Measurements from ENCODE around the gene SERPINE3.

Gene SERPINE3

DNA sequence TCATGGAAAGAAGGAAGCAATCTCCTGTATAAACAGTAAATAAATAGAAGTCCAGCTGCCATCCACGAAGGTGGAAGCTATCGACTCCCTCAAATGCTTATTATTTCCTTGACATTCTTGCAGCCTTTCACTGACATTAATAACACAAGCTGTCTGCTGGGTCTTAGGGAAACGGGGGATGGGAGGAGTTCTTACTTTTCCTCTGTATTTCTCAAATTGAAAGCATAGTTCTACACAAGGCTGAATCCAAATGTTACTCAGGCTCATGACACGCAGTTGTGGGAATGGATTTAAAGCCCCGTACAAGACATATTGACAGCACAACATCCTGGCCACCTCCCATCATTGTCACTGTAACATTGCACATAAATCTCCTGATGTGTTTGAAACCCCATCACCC, 4.0 kb downstream of the SERPINE3 start:
- Histone ChIP-seq H3K4me3 (replicated peaks; ENCODE audit: insufficient read depth, low read length) (no peak overlapping the region), H3K27ac (replicated peaks) (no peak overlapping the region), H3K27me3 (ENCODE audit: insufficient read depth, poor library complexity, severe bottlenecking) (no peaks in the 10 kb centered on the region)
- DNase-seq (ENCODE audit: low read depth in 1 of 2, low spot score in 1 of 2), result no peak
- TF ChIP-seq, protein P1, sequence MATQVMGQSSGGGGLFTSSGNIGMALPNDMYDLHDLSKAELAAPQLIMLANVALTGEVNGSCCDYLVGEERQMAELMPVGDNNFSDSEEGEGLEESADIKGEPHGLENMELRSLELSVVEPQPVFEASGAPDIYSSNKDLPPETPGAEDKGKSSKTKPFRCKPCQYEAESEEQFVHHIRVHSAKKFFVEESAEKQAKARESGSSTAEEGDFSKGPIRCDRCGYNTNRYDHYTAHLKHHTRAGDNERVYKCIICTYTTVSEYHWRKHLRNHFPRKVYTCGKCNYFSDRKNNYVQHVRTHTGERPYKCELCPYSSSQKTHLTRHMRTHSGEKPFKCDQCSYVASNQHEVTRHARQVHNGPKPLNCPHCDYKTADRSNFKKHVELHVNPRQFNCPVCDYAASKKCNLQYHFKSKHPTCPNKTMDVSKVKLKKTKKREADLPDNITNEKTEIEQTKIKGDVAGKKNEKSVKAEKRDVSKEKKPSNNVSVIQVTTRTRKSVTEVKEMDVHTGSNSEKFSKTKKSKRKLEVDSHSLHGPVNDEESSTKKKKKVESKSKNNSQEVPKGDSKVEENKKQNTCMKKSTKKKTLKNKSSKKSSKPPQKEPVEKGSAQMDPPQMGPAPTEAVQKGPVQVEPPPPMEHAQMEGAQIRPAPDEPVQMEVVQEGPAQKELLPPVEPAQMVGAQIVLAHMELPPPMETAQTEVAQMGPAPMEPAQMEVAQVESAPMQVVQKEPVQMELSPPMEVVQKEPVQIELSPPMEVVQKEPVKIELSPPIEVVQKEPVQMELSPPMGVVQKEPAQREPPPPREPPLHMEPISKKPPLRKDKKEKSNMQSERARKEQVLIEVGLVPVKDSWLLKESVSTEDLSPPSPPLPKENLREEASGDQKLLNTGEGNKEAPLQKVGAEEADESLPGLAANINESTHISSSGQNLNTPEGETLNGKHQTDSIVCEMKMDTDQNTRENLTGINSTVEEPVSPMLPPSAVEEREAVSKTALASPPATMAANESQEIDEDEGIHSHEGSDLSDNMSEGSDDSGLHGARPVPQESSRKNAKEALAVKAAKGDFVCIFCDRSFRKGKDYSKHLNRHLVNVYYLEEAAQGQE (IDR thresholded peaks at IDR 0.05; ENCODE audit: insufficient replicate concordance, low read depth), result no peak
- TF ChIP-seq SPI1 (IDR thresholded peaks at IDR 0.05; ENCODE audit: borderline replicate concordance, low read depth), result no peak

DNA sequence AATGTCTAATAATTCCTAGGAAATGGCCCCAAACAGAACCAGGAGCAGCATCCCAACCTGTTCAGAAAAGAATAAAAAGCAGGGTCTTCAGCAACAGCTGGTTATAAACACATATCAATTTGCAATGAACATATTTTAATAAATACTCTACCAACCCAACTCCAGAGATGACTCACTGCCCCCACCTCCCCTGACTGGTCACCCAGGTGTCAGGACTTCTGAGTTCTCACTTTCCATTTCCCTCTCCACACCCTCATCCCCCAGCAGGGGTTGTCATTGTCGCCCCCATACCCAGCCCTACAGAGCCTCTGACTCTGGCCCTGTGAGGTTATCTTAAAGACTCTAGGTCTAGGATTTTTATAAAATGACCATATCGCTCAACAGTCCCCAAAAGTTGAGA, 6.9 kb downstream of the SERPINE3 start:
- Histone ChIP-seq H3K27me3 (ENCODE audit: insufficient read depth, poor library complexity, severe bottlenecking) (no peaks in the 10 kb centered on the region), H3K4me3 (replicated peaks; ENCODE audit: insufficient read depth, low read length) (no peak overlapping the region), H3K27ac (replicated peaks) (no peak overlapping the region)
- TF ChIP-seq SPI1 (IDR thresholded peaks at IDR 0.05; ENCODE audit: borderline replicate concordance, low read depth) (no peak), POLR2AphosphoS5 (IDR thresholded peaks at IDR 0.05; ENCODE audit: low read depth) (no peak), GABPA (IDR thresholded peaks at IDR 0.05; ENCODE audit: low read depth) (no peak)
- TF ChIP-seq, protein P2, sequence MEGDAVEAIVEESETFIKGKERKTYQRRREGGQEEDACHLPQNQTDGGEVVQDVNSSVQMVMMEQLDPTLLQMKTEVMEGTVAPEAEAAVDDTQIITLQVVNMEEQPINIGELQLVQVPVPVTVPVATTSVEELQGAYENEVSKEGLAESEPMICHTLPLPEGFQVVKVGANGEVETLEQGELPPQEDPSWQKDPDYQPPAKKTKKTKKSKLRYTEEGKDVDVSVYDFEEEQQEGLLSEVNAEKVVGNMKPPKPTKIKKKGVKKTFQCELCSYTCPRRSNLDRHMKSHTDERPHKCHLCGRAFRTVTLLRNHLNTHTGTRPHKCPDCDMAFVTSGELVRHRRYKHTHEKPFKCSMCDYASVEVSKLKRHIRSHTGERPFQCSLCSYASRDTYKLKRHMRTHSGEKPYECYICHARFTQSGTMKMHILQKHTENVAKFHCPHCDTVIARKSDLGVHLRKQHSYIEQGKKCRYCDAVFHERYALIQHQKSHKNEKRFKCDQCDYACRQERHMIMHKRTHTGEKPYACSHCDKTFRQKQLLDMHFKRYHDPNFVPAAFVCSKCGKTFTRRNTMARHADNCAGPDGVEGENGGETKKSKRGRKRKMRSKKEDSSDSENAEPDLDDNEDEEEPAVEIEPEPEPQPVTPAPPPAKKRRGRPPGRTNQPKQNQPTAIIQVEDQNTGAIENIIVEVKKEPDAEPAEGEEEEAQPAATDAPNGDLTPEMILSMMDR (IDR thresholded peaks at IDR 0.05; ENCODE audit: insufficient read depth, low read length), result no peak
- TF ChIP-seq, protein P1 (IDR thresholded peaks at IDR 0.05; ENCODE audit: insufficient replicate concordance, low read depth), result no peak
- DNase-seq (ENCODE audit: low read depth in 1 of 2, low spot score in 1 of 2), result no peak

DNA sequence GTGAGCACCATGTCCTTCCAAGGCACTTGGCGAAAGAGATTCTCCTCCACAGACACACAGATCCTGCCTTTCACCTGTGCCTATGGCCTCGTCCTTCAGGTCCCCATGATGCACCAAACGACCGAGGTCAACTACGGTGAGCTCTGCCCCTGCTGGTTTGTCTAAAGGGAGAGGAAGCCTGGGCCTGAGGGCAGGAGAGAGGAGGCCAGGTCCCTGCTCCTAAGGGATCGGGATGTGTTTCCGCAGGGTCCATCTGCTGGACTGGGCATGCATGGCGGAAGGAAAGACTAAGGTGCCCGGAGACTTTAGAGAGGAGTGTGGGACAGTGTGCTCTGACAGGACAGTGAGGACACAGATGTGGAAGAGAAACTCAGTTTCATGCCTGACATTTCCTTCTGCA, 7.6 kb downstream of the SERPINE3 start:
- Histone ChIP-seq H3K27me3 (ENCODE audit: insufficient read depth, poor library complexity, severe bottlenecking) (no peaks in the 10 kb centered on the region), H3K27ac (replicated peaks) (no peak overlapping the region), H3K4me3 (replicated peaks; ENCODE audit: insufficient read depth, low read length) (no peak overlapping the region)
- DNase-seq (ENCODE audit: low read depth in 1 of 2, low spot score in 1 of 2), result no peak
- TF ChIP-seq SPI1 (IDR thresholded peaks at IDR 0.05; ENCODE audit: borderline replicate concordance, low read depth) (no peak), POLR2AphosphoS5 (IDR thresholded peaks at IDR 0.05; ENCODE audit: low read depth) (no peak), GABPA (IDR thresholded peaks at IDR 0.05; ENCODE audit: low read depth) (no peak)
- TF ChIP-seq, protein P2 (IDR thresholded peaks at IDR 0.05; ENCODE audit: insufficient read depth, low read length), result no peak
- TF ChIP-seq, protein P1 (IDR thresholded peaks at IDR 0.05; ENCODE audit: insufficient replicate concordance, low read depth), result no peak

Data from HL-60 (cell line).